Measurements from ENCODE around the gene TMEM126B.
"Not testable (repeated sequence)": the region's sequence is repeated elsewhere in the genome, so short reads cannot be mapped to it uniquely, and the experiment has no call there.

Gene TMEM126B

GRCh38 chr11:85627998-85628770 is at the start of gene TMEM126B:
TMEM126B (plus strand) TSS chr11:85628593; CDS start chr11:85628608, 15 bp downstream.
- DNase-seq, result peak; percentile 90 to 97

- DNase-seq, result no peak
These were observed 46.3 kb upstream of the TMEM126B start for GRCh38 chr11:85582111-85582510.

- peak in 1 of 2 experiments; percentile 3 for DNase-seq
These were observed 39.0 kb upstream of the TMEM126B start for GRCh38 chr11:85589373-85589772.

GRCh38 chr11:85590848-85591483 is 37.4 kb upstream of the TMEM126B start:
- peak in 1 of 2 experiments; percentile 51 for DNase-seq

DNA sequence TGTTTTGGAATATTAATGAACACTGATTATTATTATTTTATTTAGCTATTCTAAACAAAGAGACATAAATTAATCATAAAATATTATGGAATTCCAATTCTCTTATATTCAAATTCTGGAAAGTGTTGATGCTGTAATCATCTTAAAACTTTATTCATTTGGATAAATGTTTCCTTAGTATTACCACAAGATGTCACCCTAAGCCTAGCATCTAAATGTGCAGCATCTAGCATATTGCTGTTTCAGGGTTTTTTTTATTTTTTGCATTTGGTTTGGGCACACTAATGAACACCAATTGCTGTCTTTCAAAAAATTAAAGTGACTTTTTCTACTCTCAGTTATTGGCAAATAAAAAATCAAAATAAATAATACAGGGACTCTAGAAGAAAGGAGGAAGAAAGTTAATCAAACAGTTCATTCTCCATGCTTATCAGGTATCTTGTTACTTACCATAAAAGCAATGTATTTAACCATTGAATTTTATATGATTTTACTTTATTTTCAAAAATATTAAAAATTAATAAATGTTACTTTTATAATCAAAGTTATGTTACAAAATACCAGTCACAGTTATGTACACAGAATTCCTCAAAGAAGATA is 33.0 kb upstream of the TMEM126B start:
- DNase-seq, result peak; percentile 1 to 43

DNA sequence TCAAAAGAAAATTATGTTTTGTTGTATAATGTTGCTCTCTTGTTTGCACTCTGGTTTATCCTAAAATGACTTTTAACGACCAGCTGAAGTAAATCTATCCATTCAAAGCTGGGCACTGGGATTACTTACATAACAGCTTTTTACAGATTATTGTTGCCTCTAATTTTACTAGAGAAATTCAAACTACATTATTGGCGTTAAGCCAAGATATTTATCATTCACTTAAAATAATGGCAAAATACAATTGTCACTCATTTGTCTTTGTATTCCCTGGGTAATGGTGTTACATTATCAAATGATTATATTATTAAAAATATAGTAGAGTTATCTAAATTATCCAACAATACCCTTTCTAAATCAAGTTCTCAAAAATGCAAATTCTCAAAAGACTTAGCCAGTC is 31.5 kb upstream of the TMEM126B start:
- DNase-seq, result no peak

GRCh38 chr11:85599083-85599482 is 29.3 kb upstream of the TMEM126B start:
- DNase-seq, result no peak

GRCh38 chr11:85602526-85603213 is 25.7 kb upstream of the TMEM126B start:
- no peak for DNase-seq

- DNase-seq, result no peak
These were observed 25.2 kb upstream of the TMEM126B start for GRCh38 chr11:85603220-85603619.

DNA sequence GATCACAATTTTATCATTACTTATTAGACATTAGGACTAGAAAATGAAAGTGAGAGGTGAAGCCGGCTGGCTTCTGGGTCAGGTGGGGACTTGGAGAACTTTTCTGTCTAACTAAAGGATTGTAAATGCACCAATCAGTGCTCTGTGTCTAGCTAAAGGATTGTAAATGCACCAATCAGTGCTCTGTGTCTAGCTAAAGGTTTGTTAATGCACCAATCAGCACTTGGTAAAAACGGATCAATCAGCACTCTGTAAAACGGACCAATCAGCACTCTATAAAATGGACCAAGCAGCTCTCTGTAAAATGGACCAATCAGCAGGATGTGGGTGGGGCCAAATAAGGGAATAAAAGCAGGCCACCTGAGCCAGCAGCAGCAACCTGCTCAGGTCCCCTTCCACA is 22.2 kb upstream of the TMEM126B start:
- not testable (repeated sequence) for DNase-seq

DNA sequence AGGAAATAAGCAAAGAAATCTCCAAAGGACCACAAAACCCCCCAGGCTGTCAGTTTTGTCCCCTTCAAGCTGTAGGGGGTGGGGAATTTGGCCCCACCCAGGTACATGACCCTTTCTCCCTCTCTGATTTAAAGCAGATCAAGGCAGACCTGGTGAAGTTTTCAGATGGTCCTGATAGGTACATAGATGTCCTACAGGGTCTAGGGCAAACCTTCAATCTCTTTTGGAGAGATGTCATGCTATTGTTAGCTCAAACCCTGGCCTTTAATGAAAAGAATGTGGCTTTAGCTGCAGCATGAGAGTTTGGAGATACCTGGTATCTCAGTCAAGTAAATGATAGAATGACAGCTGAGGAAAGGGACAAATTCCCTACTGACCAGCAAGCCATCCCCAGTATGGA is 19.8 kb upstream of the TMEM126B start:
- DNase-seq, result not testable (repeated sequence)

DNA sequence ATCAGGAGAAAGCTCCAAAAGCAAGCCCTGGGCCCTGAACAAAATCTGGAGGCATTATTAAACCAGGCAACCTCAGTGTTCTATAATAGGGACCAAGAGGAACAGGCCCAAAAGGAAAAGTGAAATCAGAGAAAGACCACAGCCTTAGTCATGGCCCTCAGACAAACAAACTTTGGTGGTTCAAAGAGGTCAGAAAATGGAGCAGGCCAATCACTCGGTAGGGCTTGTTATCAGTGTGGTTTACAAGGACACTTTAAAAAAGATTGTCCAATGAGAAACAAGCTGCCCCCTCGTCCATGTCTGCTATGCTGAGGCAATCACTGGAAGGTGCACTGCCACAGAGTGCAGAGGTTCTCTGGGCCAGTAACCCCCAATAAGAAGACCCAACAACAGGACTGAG is 19.1 kb upstream of the TMEM126B start:
- DNase-seq, result not testable (repeated sequence)

GRCh38 chr11:85611643-85612042 is 16.8 kb upstream of the TMEM126B start:
- DNase-seq, result not testable (repeated sequence)

DNA sequence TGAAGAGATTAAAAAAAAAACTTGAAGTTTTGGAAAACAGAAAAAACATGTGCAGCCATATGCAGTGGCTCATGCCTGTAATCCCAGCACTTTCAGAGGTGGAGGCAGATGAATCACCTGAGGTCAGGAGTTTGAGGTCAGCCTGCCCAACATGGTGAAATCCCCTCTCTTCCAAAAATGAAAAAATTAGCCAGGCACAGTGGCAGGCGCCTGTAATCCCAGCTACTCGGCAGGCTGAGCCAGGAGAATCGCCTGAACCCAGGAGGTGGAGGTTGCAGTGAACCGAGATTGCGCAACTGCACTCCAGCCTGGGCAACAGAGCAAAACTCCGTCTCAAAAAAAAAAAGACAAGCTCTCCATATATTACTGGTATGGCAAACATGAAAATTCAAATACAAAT is 8.9 kb upstream of the TMEM126B start:
- DNase-seq, result no peak

DNA sequence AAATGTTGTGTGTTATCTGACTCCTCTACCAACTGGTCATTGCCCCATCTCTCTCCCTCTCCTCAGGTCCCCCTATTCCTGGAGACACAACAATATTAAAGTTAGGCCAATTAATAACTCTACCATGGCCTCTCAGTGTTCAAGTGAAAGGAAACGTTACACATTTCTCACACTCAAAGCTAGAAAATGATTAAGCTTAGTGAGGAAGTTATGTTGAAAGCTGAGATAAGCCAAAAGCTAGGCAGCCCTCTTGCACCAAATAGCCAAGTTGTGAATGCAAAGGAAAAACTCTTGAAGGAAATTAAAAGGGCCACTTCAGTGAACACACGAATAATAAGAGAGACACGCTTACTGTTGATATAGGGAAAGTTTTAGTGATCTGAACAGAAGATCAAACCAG is 8.1 kb upstream of the TMEM126B start:
- no peak for DNase-seq

DNA sequence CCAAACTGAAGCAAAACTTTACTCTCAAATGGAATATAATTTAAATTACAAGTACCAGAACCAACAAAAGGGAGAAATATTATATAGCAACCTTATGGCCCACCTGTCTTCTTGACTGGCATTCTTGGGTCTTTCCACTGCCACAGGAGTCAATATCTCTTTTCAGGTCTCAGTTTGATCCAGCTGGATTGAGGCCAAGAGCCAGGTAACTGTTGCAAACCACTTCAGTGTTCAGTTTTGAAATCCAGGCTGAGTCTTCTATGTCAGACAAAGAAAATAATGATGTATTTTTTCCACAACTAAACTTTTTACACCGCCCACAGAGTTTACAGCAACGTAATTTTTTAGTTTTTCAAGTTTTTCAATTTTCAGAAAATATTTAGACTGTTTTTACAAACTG is 1.9 kb upstream of the TMEM126B start:
- DNase-seq, result peak in 1 of 2 experiments; percentile 10

DNA sequence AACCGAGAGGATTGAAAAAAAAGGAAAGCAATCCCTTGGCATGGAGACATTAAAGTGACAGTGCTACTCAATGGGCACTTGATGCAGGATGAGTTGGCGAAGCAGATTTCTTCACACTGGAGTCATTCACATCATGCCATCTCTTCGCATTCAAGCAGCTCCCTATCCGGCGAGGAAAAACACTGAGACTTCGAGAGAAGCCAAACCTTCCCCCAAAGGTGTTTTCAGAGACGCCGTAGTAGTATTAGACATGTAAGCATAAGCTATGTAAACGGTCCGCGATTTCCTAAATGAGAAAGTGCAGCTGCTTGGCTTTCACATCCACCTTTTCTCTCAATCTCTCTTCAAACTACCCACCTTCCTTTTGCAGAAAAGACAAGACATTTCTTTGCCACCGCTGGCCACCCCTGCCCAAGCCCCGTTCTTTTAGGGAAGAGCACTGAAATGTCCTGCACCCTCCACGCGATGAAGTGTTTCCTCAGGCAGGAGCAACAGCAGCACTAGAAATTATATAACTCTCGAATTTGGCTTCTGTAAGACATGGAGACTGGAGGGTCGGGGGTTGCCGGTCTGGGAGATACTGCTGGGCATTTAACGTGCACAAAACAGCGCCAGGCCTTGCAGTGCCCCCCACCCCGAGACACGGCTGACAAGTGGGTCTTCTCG is 928 bp upstream of the TMEM126B start, which contains the start of gene DLG2:
Gene DLG2 (minus strand): TSS at position 13 of the 666 bp plus-strand sequence.
- peak; percentile 41 to 55 for DNase-seq

DNA sequence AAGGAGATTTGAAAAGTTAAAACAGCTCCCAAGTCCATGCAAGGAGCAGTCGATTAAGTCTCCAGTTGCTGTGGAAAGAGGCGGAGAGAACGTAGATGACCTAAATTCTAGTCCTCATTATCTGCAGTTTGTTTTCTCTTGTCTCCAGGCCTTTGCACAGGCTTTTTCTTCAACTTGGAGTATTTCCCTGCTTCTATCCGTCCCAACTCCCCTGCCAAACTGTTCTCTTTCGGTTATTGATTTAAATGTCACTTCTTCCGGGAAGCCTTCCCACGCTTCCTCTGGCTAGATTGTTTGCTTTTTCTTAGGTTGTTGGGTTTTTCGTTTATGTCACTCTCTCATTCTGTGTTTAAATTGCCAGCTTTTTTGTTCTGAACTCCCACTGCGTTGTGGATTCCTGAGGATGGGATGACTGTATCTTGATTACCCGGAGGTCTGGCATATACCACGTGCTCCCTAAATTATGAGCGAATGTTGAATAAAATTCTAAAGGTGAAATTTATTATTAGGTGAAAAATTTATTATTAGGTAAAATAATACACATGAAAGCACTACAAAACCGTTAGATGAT is 463 bp downstream of the TMEM126B start:
- no peak for DNase-seq

DNA sequence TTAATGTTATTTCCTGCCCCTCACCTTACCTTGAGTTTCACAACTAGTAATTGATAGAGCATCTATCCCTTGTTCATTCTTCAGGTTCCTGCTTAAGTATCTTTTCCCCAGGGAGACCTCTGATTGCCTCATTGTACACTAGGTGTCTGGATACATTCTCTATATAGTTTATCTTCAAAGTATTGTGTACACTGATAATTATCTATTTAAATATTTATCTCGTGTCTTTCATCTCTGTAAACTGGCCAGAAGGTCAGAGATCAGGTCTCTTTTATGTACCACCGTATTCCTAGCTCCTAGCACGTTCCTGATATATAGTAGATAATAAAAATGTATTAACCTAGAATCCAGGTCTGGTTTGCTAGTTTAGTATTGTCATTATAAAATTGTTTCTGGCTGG is 6.4 kb downstream of the TMEM126B start:
- DNase-seq, result no peak

- DNase-seq, result no peak
These were observed 14.8 kb downstream of the TMEM126B start for GRCh38 chr11:85643191-85643614.

DNA sequence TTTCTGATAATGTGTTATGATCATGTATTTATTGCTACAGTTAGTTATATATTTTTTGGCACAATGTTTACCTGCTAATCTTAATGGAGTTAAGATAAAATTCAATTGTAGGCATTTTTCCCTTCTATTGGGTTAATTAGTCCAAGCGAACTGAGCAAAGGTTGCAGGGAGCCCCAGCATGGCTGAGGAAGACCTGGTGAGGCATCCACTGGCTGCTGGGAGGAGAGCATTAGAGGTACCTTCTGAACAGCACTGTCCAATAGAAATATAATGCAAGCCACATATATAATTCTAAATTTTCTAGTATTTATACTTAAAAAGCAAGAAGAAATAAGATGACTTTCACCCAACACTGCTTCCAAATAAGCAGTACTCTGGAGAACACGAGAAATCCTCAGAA is 18.7 kb downstream of the TMEM126B start:
- DNase-seq, result no peak

DNA sequence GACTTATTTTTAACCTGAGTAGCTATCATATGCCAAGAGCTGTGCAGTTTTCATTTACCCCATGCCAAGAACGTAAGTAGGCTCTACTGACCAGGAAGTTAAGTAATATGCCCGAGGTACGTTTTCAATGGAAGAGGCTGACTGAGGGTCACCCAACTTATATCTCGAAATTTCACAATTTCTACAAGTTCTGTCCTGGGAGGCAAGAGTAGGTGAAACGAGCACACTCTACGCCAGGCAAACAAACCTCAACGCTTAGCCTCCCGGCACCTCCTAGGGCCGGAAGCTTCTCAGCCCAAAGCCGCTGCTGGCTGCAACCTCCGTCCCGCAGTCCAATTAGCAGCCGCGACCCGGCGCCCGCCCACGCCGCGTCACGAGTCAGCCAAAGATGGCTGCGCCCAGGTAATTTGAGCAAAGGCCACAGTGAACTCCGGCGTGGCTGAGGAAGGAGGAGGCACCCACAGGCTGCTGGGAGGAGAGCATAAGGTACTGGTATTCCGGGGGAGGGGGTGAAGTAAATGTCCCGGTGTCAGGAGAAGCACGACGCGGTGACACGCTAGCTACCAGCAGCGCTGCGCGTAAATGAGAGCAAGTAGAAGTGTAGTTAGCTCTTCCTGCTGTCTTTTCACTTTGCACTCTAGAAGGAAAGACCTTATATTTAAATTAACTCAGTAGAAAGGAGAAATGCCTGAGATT is 19.4 kb downstream of the TMEM126B start, which contains the start of gene TMEM126A:
Gene TMEM126A (plus strand): TSS at position 364 of the 696 bp plus-strand sequence. CDS start 2,289 bp downstream, outside the sequence.
- peak; percentile 87 to 91 for DNase-seq
